ENCODE data around the gene GKAP1. TPM values are rescaled to one million over a fixed set of nuclear protein-coding genes. Genes with fewer than 3 reads are reported as not detected.

Gene GKAP1
- total RNA-seq, 1 donor from 2014 or later: 2.0 TPM

DNA sequence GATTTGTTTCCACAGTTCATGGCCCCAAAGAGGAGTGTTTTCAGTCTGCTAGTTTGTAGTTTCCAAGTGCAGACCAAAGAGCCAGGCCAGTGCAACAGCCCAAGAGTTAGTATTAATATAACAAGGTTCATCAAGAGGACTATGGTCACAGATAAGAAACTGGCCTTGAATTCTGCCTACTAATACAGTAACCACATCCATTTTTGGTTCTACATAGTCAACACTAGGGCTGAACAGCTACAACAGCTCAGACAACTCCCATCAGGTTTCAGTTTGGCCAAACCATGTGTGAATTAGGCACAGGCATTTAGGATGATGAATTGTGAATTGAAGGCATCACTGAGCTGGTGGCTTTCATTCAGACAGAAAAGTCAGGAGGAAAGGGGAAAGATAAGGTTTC, 96.1 kb downstream of the GKAP1 start:
- H3K9me3 Mint-ChIP-seq (ENCODE audit: unreplicated experiment): no peaks in the 10 kb centered on the region
- TF ChIP-seq, protein P1, sequence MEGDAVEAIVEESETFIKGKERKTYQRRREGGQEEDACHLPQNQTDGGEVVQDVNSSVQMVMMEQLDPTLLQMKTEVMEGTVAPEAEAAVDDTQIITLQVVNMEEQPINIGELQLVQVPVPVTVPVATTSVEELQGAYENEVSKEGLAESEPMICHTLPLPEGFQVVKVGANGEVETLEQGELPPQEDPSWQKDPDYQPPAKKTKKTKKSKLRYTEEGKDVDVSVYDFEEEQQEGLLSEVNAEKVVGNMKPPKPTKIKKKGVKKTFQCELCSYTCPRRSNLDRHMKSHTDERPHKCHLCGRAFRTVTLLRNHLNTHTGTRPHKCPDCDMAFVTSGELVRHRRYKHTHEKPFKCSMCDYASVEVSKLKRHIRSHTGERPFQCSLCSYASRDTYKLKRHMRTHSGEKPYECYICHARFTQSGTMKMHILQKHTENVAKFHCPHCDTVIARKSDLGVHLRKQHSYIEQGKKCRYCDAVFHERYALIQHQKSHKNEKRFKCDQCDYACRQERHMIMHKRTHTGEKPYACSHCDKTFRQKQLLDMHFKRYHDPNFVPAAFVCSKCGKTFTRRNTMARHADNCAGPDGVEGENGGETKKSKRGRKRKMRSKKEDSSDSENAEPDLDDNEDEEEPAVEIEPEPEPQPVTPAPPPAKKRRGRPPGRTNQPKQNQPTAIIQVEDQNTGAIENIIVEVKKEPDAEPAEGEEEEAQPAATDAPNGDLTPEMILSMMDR (IDR thresholded peaks at IDR 0.05): no peak
- H3K36me3 Mint-ChIP-seq (ENCODE audit: unreplicated experiment): no peaks in the 10 kb centered on the region
- no peak for DNase-seq (ENCODE audit: extremely low spot score, unreplicated experiment)
- H3K4me1 Mint-ChIP-seq (ENCODE audit: unreplicated experiment): no peaks in the 10 kb centered on the region
- H3K27ac Mint-ChIP-seq (ENCODE audit: unreplicated experiment): no peak overlapping the region
- no peak overlapping the region for H3K4me3 Mint-ChIP-seq (ENCODE audit: unreplicated experiment)
- peaks cover 10% of the 10 kb centered on the region for H3K27me3 Mint-ChIP-seq (ENCODE audit: unreplicated experiment)

DNA sequence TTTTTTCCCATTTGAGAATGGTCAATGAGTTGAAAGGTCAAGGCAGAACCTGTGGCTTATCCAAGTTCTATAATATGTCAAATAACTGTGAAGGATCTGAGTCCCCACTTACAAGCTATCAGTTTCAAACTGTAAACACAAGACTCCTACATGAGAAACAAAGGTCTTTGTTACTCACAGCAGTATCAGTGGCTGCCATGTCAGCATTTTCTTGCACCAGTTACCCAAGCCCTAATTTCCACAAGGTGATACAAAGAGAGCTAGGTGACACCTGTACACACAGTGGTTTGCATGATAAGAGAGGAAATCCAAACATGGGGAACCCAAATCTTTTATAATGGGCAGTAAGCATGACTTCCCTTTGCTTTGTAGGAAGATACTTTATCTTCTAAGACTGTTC, 101.8 kb downstream of the GKAP1 start:
- TF ChIP-seq, protein P1 (IDR thresholded peaks at IDR 0.05): no peak
- DNase-seq (ENCODE audit: extremely low spot score, unreplicated experiment): no peak
- no peak overlapping the region for H3K27ac Mint-ChIP-seq (ENCODE audit: unreplicated experiment)
- H3K27me3 Mint-ChIP-seq (ENCODE audit: unreplicated experiment): peaks cover 6% of the 10 kb centered on the region
- no peaks in the 10 kb centered on the region for H3K4me1 Mint-ChIP-seq (ENCODE audit: unreplicated experiment)
- peaks cover 4% of the 10 kb centered on the region for H3K9me3 Mint-ChIP-seq (ENCODE audit: unreplicated experiment)
- H3K36me3 Mint-ChIP-seq (ENCODE audit: unreplicated experiment): no peaks in the 10 kb centered on the region
- no peak overlapping the region for H3K4me3 Mint-ChIP-seq (ENCODE audit: unreplicated experiment)

DNA sequence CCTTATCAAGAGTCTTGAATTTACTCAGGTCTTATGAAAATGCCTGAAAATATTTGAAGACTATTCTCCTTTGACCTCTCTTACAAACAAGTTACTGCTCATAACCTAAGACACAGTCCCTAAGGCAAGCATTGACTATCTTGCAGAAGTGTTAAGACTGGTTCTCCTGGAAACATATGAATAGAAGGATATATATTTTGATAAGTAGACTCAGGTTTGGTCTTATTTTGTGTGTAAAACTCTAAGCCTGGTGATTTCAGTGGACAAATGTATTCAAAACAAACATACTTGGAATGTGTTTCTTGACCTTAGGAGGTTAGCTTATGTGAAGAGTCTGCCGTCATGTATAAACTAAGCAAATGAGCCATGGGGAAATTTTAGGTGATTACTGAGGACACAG, 102.3 kb downstream of the GKAP1 start:
- Mint-ChIP-seq H3K4me1 (ENCODE audit: unreplicated experiment) (no peaks in the 10 kb centered on the region), H3K36me3 (ENCODE audit: unreplicated experiment) (no peaks in the 10 kb centered on the region), H3K27me3 (ENCODE audit: unreplicated experiment) (peaks cover 3% of the 10 kb centered on the region), H3K4me3 (ENCODE audit: unreplicated experiment) (no peak overlapping the region), H3K27ac (ENCODE audit: unreplicated experiment) (no peak overlapping the region), H3K9me3 (ENCODE audit: unreplicated experiment) (peaks cover 4% of the 10 kb centered on the region)
- DNase-seq (ENCODE audit: extremely low spot score, unreplicated experiment): no peak
- TF ChIP-seq, protein P1 (IDR thresholded peaks at IDR 0.05): no peak

DNA sequence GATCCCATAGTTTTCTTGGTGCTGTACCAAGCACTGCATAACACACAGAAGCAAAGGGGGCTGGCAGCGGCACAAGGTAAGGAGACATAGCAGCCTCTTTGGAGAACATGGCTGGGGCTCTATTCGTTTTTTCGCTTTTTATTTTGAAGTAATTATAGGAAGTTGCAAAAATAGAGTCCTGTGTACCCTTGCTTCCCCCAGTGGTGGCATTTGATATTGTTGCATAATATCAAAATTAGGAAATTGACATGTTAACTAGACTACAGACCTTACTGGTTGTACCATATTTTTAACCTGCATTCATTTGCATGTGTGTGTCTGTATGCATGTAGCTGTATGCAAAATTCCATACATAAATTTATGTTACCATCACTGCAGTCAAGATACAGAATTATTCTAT, 103.2 kb downstream of the GKAP1 start:
- peaks cover 3% of the 10 kb centered on the region for H3K27me3 Mint-ChIP-seq (ENCODE audit: unreplicated experiment)
- H3K27ac Mint-ChIP-seq (ENCODE audit: unreplicated experiment): no peak overlapping the region
- no peak for DNase-seq (ENCODE audit: extremely low spot score, unreplicated experiment)
- TF ChIP-seq, protein P1 (IDR thresholded peaks at IDR 0.05): peak; percentile 44
- peaks cover 4% of the 10 kb centered on the region for H3K9me3 Mint-ChIP-seq (ENCODE audit: unreplicated experiment)
- peaks cover under 1% of the 10 kb centered on the region for H3K4me1 Mint-ChIP-seq (ENCODE audit: unreplicated experiment)
- no peaks in the 10 kb centered on the region for H3K36me3 Mint-ChIP-seq (ENCODE audit: unreplicated experiment)
- no peak overlapping the region for H3K4me3 Mint-ChIP-seq (ENCODE audit: unreplicated experiment)

DNA sequence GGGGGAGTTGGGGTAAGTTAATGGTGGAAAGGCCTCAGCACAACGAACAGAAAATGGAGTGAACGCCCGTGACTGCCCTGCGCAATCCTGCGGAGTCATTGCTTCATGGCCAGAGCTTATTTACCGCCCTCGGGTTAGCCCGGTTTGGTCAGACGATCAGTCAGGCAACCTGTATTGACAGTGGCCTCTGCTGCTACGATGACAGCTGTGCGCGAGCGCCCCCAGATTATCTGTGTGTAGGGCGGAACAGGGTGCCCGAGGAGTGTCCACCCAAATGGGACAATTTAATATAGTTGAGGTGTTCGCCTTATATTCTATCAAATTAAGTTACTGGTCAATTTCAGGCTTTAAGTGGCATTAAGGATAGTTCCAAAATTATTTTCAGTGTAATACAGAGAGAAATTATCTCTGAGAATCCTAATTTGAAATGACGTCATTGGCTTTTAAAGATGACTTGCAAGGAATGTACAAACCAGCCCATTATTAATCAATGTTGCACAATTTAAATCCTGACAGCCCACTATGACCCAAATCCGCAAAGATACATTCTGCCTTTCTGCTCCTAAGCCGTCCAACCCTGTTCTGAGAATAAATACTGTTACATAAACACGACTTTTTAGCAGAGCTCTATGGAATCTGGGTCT, 108.9 kb downstream of the GKAP1 start:
- peak overlapping the region; percentile 99 for H3K4me3 Mint-ChIP-seq (ENCODE audit: unreplicated experiment)
- peaks cover 28% of the 10 kb centered on the region for H3K4me1 Mint-ChIP-seq (ENCODE audit: unreplicated experiment)
- TF ChIP-seq, protein P1 (IDR thresholded peaks at IDR 0.05): peak; percentile 23
- DNase-seq (ENCODE audit: extremely low spot score, unreplicated experiment): peak; percentile 86
- H3K9me3 Mint-ChIP-seq (ENCODE audit: unreplicated experiment): no peaks in the 10 kb centered on the region
- H3K36me3 Mint-ChIP-seq (ENCODE audit: unreplicated experiment): peaks cover 5% of the 10 kb centered on the region
- no peaks in the 10 kb centered on the region for H3K27me3 Mint-ChIP-seq (ENCODE audit: unreplicated experiment)
- H3K27ac Mint-ChIP-seq (ENCODE audit: unreplicated experiment): peak overlapping the region; percentile 100

Measured in osteocyte (in vitro differentiated cells).